HCT116 (cell line): Measurements from ENCODE around the gene PDE6H. TPM values are rescaled to one million over a fixed set of nuclear protein-coding genes. Genes with fewer than 3 reads are reported as not detected.

Source experiments
- ATAC-seq: fragments of 200-7000 bp; cut with Tn5 transposase; 2 replicates; pipeline ENCODE4 v1.9.1; 2020; ENCODE audit warnings: mild to moderate bottlenecking, moderate library complexity
- BruUV-seq: library from RNA; stranded (reverse); fragments of 400-500 nt; replicated peaks from 2 replicates; lab custom pipeline; 2021; lab: Mats Ljungman, UMichigan
- CTCF ChIA-PET: fragments of 300-600 bp; sonication (Branson Sonifier 250); formaldehyde crosslinking; loops from one replicate; lab custom pipeline; 2021; ENCODE audit warnings: antibody characterized with exemption; lab: Charles Lee
- POLR2A ChIA-PET: fragments of 300-600, 350-600 bp; sonication (Branson Sonifier 250); formaldehyde crosslinking; loops from one replicate; lab custom pipeline; 2021; ENCODE audit warnings: antibody characterized with exemption; lab: Charles Lee
- RAD21 ChIA-PET, 2 experiments: fragments of 300-600 bp; sonication (Branson Sonifier 250); formaldehyde crosslinking; loops; one replicate each; lab custom pipeline; 2023; ENCODE audit warnings: low total read pairs in 2 of 2; ENCODE audit not compliant: uncharacterized antibody in 2 of 2, unreplicated experiment in 2 of 2, low non-redundant PET in 1 of 2; lab: Charles Lee
- DNase-seq: peaks from one replicate; pipeline ENCODE4 v3.0.0-alpha.2; 2010; ENCODE audit warnings: low read depth, low spot score
- H2AFZ ChIP-seq: fragments of 200-600 bp; shearing (Covaris generic), sonication (generic); 2 replicates; pipeline ENCODE4 v1.6.1; 2017; ENCODE audit warnings: low read depth, mixed run types, mixed read lengths, antibody characterized with exemption, low read length; ENCODE audit not compliant: poor library complexity, severe bottlenecking
- H3K27ac ChIP-seq: 2 replicates; pipeline ENCODE4 v1.5.1; 2012; ENCODE audit warnings: low read depth, low read length
- H3K27me3 ChIP-seq: fragments of 200-600 bp; sonication (generic); 2 replicates; pipeline ENCODE4 v1.6.1; 2016; ENCODE audit warnings: mixed run types, low read length, mixed read lengths; ENCODE audit not compliant: insufficient read depth
- H3K36me3 ChIP-seq, 2 experiments: fragments of 200-500 bp in 1 of 2; fragments of 200-600 bp in 1 of 2; sonication (Bioruptor generic) in 1 of 2; sonication (generic) in 1 of 2; 2 replicates each; pipeline versions ENCODE4 v1.5.1 to v1.6.1; 2014 to 2016; ENCODE audit warnings: low read length in 2 of 2, inconsistent platforms in 1 of 2, mixed read lengths in 1 of 2, mixed run types in 1 of 2; ENCODE audit not compliant: insufficient read depth in 2 of 2, control insufficient read depth in 1 of 2
- H3K4me1 ChIP-seq, 2 experiments: fragments of 200-600 bp in 1 of 2; sonication (generic) in 1 of 2; 2 replicates each; pipeline versions ENCODE4 v1.5.1 to v1.6.1; 2012 to 2017; ENCODE audit warnings: low read length in 2 of 2, inconsistent platforms in 1 of 2, mild to moderate bottlenecking in 1 of 2, mixed read lengths in 1 of 2, mixed run types in 1 of 2, moderate library complexity in 1 of 2; ENCODE audit not compliant: insufficient read depth in 2 of 2, control insufficient read depth in 1 of 2
- H3K4me2 ChIP-seq: fragments of 200-600 bp; sonication (generic); 2 replicates; pipeline ENCODE4 v1.6.1; 2017; ENCODE audit warnings: mixed run types, low read length, mixed read lengths
- H3K4me3 ChIP-seq, 2 experiments: fragments of 200-600 bp in 1 of 2; sonication (generic) in 1 of 2; replicated peaks in 1 of 2; 2 replicates each; pipeline ENCODE4 v1.5.1; 2011 to 2016; ENCODE audit warnings: low read length in 2 of 2, control low read depth in 1 of 2, low read depth in 1 of 2, mild to moderate bottlenecking in 1 of 2, mixed read lengths in 1 of 2, mixed run types in 1 of 2
- H3K79me2 ChIP-seq: fragments of 200-600 bp; sonication (generic); 2 replicates; pipeline ENCODE4 v1.6.1; 2017; ENCODE audit warnings: mild to moderate bottlenecking, mixed run types, low read length, moderate library complexity, mixed read lengths; ENCODE audit not compliant: insufficient read depth
- H3K9ac ChIP-seq: fragments of 200-600 bp; sonication (generic); 2 replicates; pipeline ENCODE4 v1.6.1; 2016; ENCODE audit warnings: low read length, mixed read lengths
- H3K9me2 ChIP-seq: fragments of 200-600 bp; sonication (generic), shearing (Covaris generic); 2 replicates; pipeline ENCODE4 v1.6.1; 2017; ENCODE audit warnings: mixed run types, mild to moderate bottlenecking, moderate library complexity; ENCODE audit not compliant: insufficient read depth
- H3K9me3 ChIP-seq, 2 experiments: fragments of 200-500 bp in 1 of 2; fragments of 200-600 bp in 1 of 2; sonication (Bioruptor generic) in 1 of 2; sonication (generic) in 1 of 2; 2 replicates each; pipeline ENCODE4 v1.6.1; 2014 to 2017; ENCODE audit warnings: low read length in 2 of 2, mixed read lengths in 2 of 2, inconsistent platforms in 1 of 2, low read depth in 1 of 2, mild to moderate bottlenecking in 1 of 2, mixed run types in 1 of 2, moderate library complexity in 1 of 2; ENCODE audit not compliant: control insufficient read depth in 1 of 2, insufficient read depth in 1 of 2
- H4K20me1 ChIP-seq: fragments of 200-600 bp; sonication (generic), shearing (Covaris generic); 2 replicates; pipeline ENCODE4 v1.6.1; 2017; ENCODE audit warnings: mixed run types, mild to moderate bottlenecking, moderate library complexity; ENCODE audit not compliant: insufficient read depth
- CBX3 ChIP-seq: IDR thresholded peaks from 2 replicates; pipeline ENCODE4 v1.6.1; 2012; ENCODE audit warnings: low read depth
- CEBPB ChIP-seq: IDR thresholded peaks from 2 replicates; pipeline ENCODE4 v1.6.1; 2012; ENCODE audit warnings: low read depth
- EGR1 ChIP-seq: IDR thresholded peaks from 2 replicates; pipeline ENCODE4 v1.6.1; 2012; ENCODE audit warnings: low read depth
- ELF1 ChIP-seq: IDR thresholded peaks from 2 replicates; pipeline ENCODE4 v1.6.1; 2012; ENCODE audit warnings: low read depth, borderline replicate concordance
- EZH2 ChIP-seq: fragments of 200-600 bp; sonication (generic); IDR thresholded peaks from 2 replicates; pipeline ENCODE4 v1.6.1; 2017; ENCODE audit warnings: antibody characterized with exemption, mixed run types
- EZH2phosphoT487 ChIP-seq: fragments of 200-600 bp; IDR thresholded peaks from 2 replicates; pipeline ENCODE4 v1.6.1; 2018; ENCODE audit warnings: antibody characterized with exemption, borderline replicate concordance
- FOSL1 ChIP-seq: IDR thresholded peaks from 2 replicates; pipeline ENCODE4 v1.6.1; 2012; ENCODE audit warnings: low read depth
- JUND ChIP-seq: IDR thresholded peaks from 2 replicates; pipeline ENCODE4 v1.6.1; 2012
- POLR2A ChIP-seq: IDR thresholded peaks from 2 replicates; pipeline ENCODE4 v1.7.0; 2011; ENCODE audit warnings: borderline replicate concordance; ENCODE audit not compliant: insufficient read depth, insufficient read length; ENCODE audit errors: extremely low read depth
- POLR2AphosphoS5 ChIP-seq: IDR thresholded peaks from 2 replicates; pipeline ENCODE4 v1.6.1; 2011; ENCODE audit warnings: mild to moderate bottlenecking, low read depth, low read length, moderate library complexity
- RAD21 ChIP-seq: IDR thresholded peaks from 2 replicates; pipeline ENCODE4 v1.6.1; 2012; ENCODE audit warnings: low read depth, mild to moderate bottlenecking
- SIN3A ChIP-seq: IDR thresholded peaks from 2 replicates; pipeline ENCODE4 v1.6.1; 2012; ENCODE audit warnings: low read depth
- SRF ChIP-seq: IDR thresholded peaks from 2 replicates; pipeline ENCODE4 v1.6.1; 2012; ENCODE audit warnings: low read depth
- TCF7L2 ChIP-seq: IDR thresholded peaks from 2 replicates; pipeline ENCODE4 v1.7.0; 2011; ENCODE audit warnings: borderline replicate concordance, inconsistent platforms; ENCODE audit not compliant: insufficient read depth, insufficient read length; ENCODE audit errors: extremely low read depth
- ZFX ChIP-seq: fragments of 450-650 bp; IDR thresholded peaks from 2 replicates; pipeline ENCODE4 v1.6.1; 2017
- ZNF274 ChIP-seq: fragments of 200-500 bp; sonication (Bioruptor generic); IDR thresholded peaks from 2 replicates; pipeline ENCODE4 v1.6.1; 2014; ENCODE audit warnings: mild to moderate bottlenecking, low read depth, low read length, inconsistent platforms
- intact Hi-C: fragments of 100-400 bp; cut with micrococcal nuclease; formaldehyde crosslinking; loops from 2 replicates; pipeline ENCODE4 v1.10.0; 2022
- total RNA-seq: library from RNA; stranded (reverse); gene quantifications from one replicate; pipeline ENCODE4 v1.2.1, GENCODE V29; 2021; ENCODE audit not compliant: unreplicated experiment
- TF ChIP-seq, protein P1 (sequence below): IDR thresholded peaks from 2 replicates; pipeline ENCODE4 v1.6.1; 2012
- TF ChIP-seq, protein P2 (sequence below), 3 experiments: fragments of 200-600 bp in 1 of 3; sonication (generic) in 1 of 3; IDR thresholded peaks in 2 of 3; conservative IDR thresholded peaks in 1 of 3; 2 replicates each; pipeline ENCODE4 v1.5.1; 2012 to 2017; ENCODE audit warnings: low read depth in 2 of 3, low read length in 2 of 3, antibody characterized with exemption in 1 of 3, borderline replicate concordance in 1 of 3, control low read depth in 1 of 3, mild to moderate bottlenecking in 1 of 3, mixed read lengths in 1 of 3, mixed run types in 1 of 3, moderate library complexity in 1 of 3; ENCODE audit not compliant: insufficient read depth in 1 of 3
- TF ChIP-seq, protein P3 (sequence below): IDR thresholded peaks from 2 replicates; pipeline ENCODE4 v1.6.1; 2011; ENCODE audit warnings: mild to moderate bottlenecking, low read length, moderate library complexity; ENCODE audit not compliant: insufficient replicate concordance; ENCODE audit errors: extremely low read depth
- TF ChIP-seq, protein P4 (sequence below): IDR thresholded peaks from 2 replicates; pipeline ENCODE4 v1.6.1; 2012

PDE6H gene
- total RNA-seq, 1 experiment from 2014 or later = not detected

DNA sequence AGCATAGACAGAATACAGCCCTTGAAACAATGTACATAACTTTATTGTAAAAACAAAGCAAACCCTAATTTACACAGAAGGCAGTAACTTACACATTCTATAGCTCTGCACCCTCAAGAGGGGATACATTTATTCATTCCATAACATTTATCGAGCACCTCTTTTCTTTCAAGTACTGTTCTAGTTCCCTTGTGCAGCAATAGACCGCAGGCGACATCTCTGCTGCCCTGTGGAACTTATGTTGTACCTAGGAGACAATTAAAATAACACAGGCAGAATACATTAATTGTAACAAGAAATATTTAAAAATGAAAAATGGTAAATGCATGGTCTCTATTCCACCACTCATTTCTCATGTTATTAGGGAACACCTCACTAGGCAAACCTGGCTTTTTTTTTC, 10.0 kb upstream of the PDE6H start:
- BruUV-seq = no TSS peak
- Histone ChIP-seq H3K9ac (no peak overlapping the region), H3K9me3 (no peaks in the 10 kb centered on the region), H3K4me1 (peaks cover 0 to 7% of the 10 kb centered on the region in 2 experiments; a peak in 2 of 4 replicates), H3K4me3 (no peak overlapping the region), H4K20me1 (no peaks in the 10 kb centered on the region), H3K27ac (no peak overlapping the region), H3K9me2 (no peaks in the 10 kb centered on the region), H3K36me3 (no peaks in the 10 kb centered on the region), H2AFZ (no peak overlapping the region), H3K4me2 (no peak overlapping the region), H3K79me2 (no peaks in the 10 kb centered on the region), H3K27me3 (no peaks in the 10 kb centered on the region)
- DNase-seq = no peak
- TF ChIP-seq ZFX (no peak), POLR2AphosphoS5 (no peak), EZH2 (no peak), ELF1 (no peak), CEBPB (no peak), JUND (no peak), SRF (no peak), POLR2A (no peak), TCF7L2 (no peak), ZNF274 (no peak), RAD21 (no peak), SIN3A (no peak), EGR1 (no peak), CBX3 (no peak), EZH2phosphoT487 (no peak), FOSL1 (no peak)
- TF ChIP-seq, protein P1, sequence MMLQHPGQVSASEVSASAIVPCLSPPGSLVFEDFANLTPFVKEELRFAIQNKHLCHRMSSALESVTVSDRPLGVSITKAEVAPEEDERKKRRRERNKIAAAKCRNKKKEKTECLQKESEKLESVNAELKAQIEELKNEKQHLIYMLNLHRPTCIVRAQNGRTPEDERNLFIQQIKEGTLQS = no peak
- TF ChIP-seq, protein P2, sequence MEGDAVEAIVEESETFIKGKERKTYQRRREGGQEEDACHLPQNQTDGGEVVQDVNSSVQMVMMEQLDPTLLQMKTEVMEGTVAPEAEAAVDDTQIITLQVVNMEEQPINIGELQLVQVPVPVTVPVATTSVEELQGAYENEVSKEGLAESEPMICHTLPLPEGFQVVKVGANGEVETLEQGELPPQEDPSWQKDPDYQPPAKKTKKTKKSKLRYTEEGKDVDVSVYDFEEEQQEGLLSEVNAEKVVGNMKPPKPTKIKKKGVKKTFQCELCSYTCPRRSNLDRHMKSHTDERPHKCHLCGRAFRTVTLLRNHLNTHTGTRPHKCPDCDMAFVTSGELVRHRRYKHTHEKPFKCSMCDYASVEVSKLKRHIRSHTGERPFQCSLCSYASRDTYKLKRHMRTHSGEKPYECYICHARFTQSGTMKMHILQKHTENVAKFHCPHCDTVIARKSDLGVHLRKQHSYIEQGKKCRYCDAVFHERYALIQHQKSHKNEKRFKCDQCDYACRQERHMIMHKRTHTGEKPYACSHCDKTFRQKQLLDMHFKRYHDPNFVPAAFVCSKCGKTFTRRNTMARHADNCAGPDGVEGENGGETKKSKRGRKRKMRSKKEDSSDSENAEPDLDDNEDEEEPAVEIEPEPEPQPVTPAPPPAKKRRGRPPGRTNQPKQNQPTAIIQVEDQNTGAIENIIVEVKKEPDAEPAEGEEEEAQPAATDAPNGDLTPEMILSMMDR (IDR thresholded peaks at IDR 0.05 in 2 of 3, conservative IDR thresholded peaks at IDR 0.05 in 1 of 3; ENCODE audit: borderline replicate concordance in 1 of 3, insufficient read depth in 1 of 3, low read depth in 2 of 3, low read length in 2 of 3) = no peak
- TF ChIP-seq, protein P3, sequence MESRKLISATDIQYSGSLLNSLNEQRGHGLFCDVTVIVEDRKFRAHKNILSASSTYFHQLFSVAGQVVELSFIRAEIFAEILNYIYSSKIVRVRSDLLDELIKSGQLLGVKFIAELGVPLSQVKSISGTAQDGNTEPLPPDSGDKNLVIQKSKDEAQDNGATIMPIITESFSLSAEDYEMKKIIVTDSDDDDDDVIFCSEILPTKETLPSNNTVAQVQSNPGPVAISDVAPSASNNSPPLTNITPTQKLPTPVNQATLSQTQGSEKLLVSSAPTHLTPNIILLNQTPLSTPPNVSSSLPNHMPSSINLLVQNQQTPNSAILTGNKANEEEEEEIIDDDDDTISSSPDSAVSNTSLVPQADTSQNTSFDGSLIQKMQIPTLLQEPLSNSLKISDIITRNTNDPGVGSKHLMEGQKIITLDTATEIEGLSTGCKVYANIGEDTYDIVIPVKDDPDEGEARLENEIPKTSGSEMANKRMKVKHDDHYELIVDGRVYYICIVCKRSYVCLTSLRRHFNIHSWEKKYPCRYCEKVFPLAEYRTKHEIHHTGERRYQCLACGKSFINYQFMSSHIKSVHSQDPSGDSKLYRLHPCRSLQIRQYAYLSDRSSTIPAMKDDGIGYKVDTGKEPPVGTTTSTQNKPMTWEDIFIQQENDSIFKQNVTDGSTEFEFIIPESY = no peak
- TF ChIP-seq, protein P4, sequence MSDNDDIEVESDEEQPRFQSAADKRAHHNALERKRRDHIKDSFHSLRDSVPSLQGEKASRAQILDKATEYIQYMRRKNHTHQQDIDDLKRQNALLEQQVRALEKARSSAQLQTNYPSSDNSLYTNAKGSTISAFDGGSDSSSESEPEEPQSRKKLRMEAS = no peak
- ChIA-PET POLR2A (no interaction called here), RAD21 (no interaction called here), CTCF (no interaction called here)
- ATAC-seq = no peak
- intact Hi-C loops = no loop called here
